ENCODE data around the gene AHR.

AHR gene

DNA sequence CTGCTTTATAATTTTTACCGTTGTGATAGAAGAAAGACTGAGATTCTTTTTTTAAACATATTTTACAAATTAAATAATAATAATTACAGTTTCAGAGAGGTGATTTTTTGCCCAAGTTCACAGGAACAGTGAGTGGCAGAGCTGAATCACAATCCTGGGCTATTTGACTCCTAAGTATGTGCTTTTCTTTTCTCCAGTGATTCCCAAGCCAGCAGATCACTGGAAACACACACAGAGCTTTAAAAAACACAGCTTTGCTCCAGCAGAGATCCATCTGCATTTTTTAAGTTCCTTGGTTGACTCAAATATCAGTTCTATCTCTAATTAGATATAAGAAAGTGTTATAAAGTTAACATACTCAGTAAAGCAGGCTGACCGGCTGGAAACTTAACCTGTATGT is 69.0 kb downstream of the AHR start:
- Histone ChIP-seq H3K27ac (ENCODE audit: extremely low read depth, low read depth, low read length) (no peak overlapping the region), H3K4me3 (ENCODE audit: low read depth, low read length) (no peak overlapping the region), H3K9me3 (ENCODE audit: control insufficient read depth, insufficient read depth, low read depth, low read length) (no peaks in the 10 kb centered on the region), H3K4me1 (ENCODE audit: control insufficient read depth, insufficient read depth, low read length) (0 out of 2 replicates have a peak, but pooled peaks cover 4% of the 10 kb centered on the region), H3K36me3 (ENCODE audit: control insufficient read depth in 2 of 2, insufficient read depth in 1 of 2, low read length in 2 of 2) (no peaks in the 10 kb centered on the region)
- TF ChIP-seq, protein P1, sequence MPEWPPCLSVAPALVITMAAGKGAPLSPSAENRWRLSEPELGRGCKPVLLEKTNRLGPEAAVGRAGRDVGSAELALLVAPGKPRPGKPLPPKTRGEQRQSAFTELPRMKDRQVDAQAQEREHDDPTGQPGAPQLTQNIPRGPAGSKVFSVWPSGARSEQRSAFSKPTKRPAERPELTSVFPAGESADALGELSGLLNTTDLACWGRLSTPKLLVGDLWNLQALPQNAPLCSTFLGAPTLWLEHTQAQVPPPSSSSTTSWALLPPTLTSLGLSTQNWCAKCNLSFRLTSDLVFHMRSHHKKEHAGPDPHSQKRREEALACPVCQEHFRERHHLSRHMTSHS (tag by site-specific recombination; IDR thresholded peaks at IDR 0.05), result no peak
- TF ChIP-seq ZNF621 (tag by site-specific recombination; IDR thresholded peaks at IDR 0.05) (no peak), ZNF24 (tag by site-specific recombination; IDR thresholded peaks at IDR 0.05) (no peak), PRDM4 (tag by site-specific recombination; IDR thresholded peaks at IDR 0.05) (no peak), ZNF404 (tag by site-specific recombination; IDR thresholded peaks at IDR 0.05) (no peak), ZFP37 (tag by site-specific recombination; IDR thresholded peaks at IDR 0.05) (no peak), ZNF169 (tag by site-specific recombination; IDR thresholded peaks at IDR 0.05) (no peak), ZNF433 (tag by site-specific recombination; IDR thresholded peaks at IDR 0.05; ENCODE audit: low read depth) (no peak), ZBTB1 (tag by site-specific recombination; IDR thresholded peaks at IDR 0.05) (no peak), PRDM10 (tag by site-specific recombination; IDR thresholded peaks at IDR 0.05) (no peak), ZNF274 (IDR thresholded peaks at IDR 0.05; ENCODE audit: low read length) (no peak), ZNF274 (tag by site-specific recombination; IDR thresholded peaks at IDR 0.05; ENCODE audit: borderline replicate concordance) (no peak), ZNF843 (tag by site-specific recombination; IDR thresholded peaks at IDR 0.05) (no peak)
- TF ChIP-seq, protein P2, sequence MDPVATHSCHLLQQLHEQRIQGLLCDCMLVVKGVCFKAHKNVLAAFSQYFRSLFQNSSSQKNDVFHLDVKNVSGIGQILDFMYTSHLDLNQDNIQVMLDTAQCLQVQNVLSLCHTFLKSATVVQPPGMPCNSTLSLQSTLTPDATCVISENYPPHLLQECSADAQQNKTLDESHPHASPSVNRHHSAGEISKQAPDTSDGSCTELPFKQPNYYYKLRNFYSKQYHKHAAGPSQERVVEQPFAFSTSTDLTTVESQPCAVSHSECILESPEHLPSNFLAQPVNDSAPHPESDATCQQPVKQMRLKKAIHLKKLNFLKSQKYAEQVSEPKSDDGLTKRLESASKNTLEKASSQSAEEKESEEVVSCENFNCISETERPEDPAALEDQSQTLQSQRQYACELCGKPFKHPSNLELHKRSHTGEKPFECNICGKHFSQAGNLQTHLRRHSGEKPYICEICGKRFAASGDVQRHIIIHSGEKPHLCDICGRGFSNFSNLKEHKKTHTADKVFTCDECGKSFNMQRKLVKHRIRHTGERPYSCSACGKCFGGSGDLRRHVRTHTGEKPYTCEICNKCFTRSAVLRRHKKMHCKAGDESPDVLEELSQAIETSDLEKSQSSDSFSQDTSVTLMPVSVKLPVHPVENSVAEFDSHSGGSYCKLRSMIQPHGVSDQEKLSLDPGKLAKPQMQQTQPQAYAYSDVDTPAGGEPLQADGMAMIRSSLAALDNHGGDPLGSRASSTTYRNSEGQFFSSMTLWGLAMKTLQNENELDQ (tag by site-specific recombination; IDR thresholded peaks at IDR 0.05; ENCODE audit: low read depth), result no peak
- TF ChIP-seq, protein P3, sequence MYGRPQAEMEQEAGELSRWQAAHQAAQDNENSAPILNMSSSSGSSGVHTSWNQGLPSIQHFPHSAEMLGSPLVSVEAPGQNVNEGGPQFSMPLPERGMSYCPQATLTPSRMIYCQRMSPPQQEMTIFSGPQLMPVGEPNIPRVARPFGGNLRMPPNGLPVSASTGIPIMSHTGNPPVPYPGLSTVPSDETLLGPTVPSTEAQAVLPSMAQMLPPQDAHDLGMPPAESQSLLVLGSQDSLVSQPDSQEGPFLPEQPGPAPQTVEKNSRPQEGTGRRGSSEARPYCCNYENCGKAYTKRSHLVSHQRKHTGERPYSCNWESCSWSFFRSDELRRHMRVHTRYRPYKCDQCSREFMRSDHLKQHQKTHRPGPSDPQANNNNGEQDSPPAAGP (tag by site-specific recombination; IDR thresholded peaks at IDR 0.05), result no peak
- TF ChIP-seq, protein P4, sequence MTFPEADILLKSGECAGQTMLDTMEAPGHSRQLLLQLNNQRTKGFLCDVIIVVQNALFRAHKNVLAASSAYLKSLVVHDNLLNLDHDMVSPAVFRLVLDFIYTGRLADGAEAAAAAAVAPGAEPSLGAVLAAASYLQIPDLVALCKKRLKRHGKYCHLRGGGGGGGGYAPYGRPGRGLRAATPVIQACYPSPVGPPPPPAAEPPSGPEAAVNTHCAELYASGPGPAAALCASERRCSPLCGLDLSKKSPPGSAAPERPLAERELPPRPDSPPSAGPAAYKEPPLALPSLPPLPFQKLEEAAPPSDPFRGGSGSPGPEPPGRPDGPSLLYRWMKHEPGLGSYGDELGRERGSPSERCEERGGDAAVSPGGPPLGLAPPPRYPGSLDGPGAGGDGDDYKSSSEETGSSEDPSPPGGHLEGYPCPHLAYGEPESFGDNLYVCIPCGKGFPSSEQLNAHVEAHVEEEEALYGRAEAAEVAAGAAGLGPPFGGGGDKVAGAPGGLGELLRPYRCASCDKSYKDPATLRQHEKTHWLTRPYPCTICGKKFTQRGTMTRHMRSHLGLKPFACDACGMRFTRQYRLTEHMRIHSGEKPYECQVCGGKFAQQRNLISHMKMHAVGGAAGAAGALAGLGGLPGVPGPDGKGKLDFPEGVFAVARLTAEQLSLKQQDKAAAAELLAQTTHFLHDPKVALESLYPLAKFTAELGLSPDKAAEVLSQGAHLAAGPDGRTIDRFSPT (tag by site-specific recombination; IDR thresholded peaks at IDR 0.05), result no peak
- ChIA-PET POLR2A (no interaction called here), CTCF (no interaction called here)
